H1 (cell line): Measurements from ENCODE around the gene VPS13C. TPM values are rescaled to one million over a fixed set of nuclear protein-coding genes. Genes with fewer than 3 reads are reported as not detected.

Experiments
- CTCF ChIA-PET: fragments of 300-600 bp; sonication (Branson Sonifier 250); formaldehyde crosslinking; loops from one replicate; lab custom pipeline; 2021; ENCODE audit not compliant: partially characterized antibody; lab: Charles Lee
- POLR2A ChIA-PET: fragments of 300-600 bp; sonication (Branson Sonifier 250); formaldehyde crosslinking; loops from one replicate; lab custom pipeline; 2021; ENCODE audit warnings: inconsistent platforms; ENCODE audit not compliant: partially characterized antibody; lab: Charles Lee
- DNase-seq, 2 experiments: peaks; one replicate each; pipeline versions ENCODE4 v3.0.0 to v3.0.0-alpha.2; 2010 to 2022; ENCODE audit warnings: low spot score in 2 of 2, low read depth in 1 of 2, mixed read lengths in 1 of 2
- FAIRE-seq: peaks from 2 replicates; lab custom pipeline; 2011; peaks lifted over from hg19 to GRCh38; lab: Jason Lieb, UNC
- H2AFZ ChIP-seq: 2 replicates; pipeline ENCODE4 v1.8.1; 2012; ENCODE audit warnings: low read length, inconsistent platforms
- H2AK5ac ChIP-seq: 2 replicates; pipeline ENCODE4 v1.6.1; 2013; ENCODE audit warnings: low read depth, low read length
- H2BK120ac ChIP-seq: replicated peaks from 2 replicates; pipeline ENCODE3; 2013; ENCODE audit warnings: low read depth, low read length, inconsistent platforms
- H2BK12ac ChIP-seq: 2 replicates; pipeline ENCODE4 v1.6.1; 2013; ENCODE audit warnings: low read depth, low read length
- H2BK15ac ChIP-seq: 2 replicates; pipeline ENCODE4 v1.6.1; 2013; ENCODE audit warnings: low read length
- H2BK20ac ChIP-seq: 2 replicates; pipeline ENCODE4 v1.6.1; 2013; ENCODE audit warnings: low read length
- H2BK5ac ChIP-seq: 2 replicates; pipeline ENCODE4 v1.6.1; 2013; ENCODE audit warnings: low read depth, low read length
- H3K14ac ChIP-seq: 2 replicates; pipeline ENCODE4 v1.6.1; 2013; ENCODE audit warnings: inconsistent platforms; ENCODE audit not compliant: insufficient read length
- H3K18ac ChIP-seq: 2 replicates; pipeline ENCODE4 v1.6.1; 2013; ENCODE audit warnings: low read length; ENCODE audit errors: extremely low read depth
- H3K23ac ChIP-seq: 2 replicates; pipeline ENCODE4 v1.6.1; 2013; ENCODE audit warnings: inconsistent platforms; ENCODE audit not compliant: insufficient read length
- H3K23me2 ChIP-seq: 2 replicates; pipeline ENCODE4 v1.6.1; 2013; ENCODE audit warnings: low read depth, low read length
- H3K27ac ChIP-seq: 2 replicates; pipeline ENCODE4 v1.6.1; 2011; ENCODE audit warnings: low read depth, low read length, inconsistent platforms
- H3K27me3 ChIP-seq, 4 experiments: replicated peaks in 1 of 4; 1 replicate in 1 of 4; 2 replicates in 3 of 4; pipeline versions ENCODE4 v1.6.1 to v1.8.1; 2011 to 2013; ENCODE audit warnings: low read length in 3 of 4, mild to moderate bottlenecking in 3 of 4, inconsistent platforms in 2 of 4, mixed read lengths in 2 of 4, moderate library complexity in 1 of 4; ENCODE audit not compliant: control insufficient read depth in 3 of 4, insufficient read depth in 3 of 4; ENCODE audit errors: extremely low read depth in 1 of 4
- H3K36me3 ChIP-seq, 4 experiments: 2 replicates each; pipeline versions ENCODE4 v1.6.1 to v1.8.1; 2011 to 2013; ENCODE audit warnings: mild to moderate bottlenecking in 4 of 4, low read length in 3 of 4, moderate library complexity in 2 of 4, control low read depth in 1 of 4, inconsistent platforms in 1 of 4; ENCODE audit not compliant: insufficient read depth in 4 of 4, control insufficient read depth in 2 of 4
- H3K4ac ChIP-seq: replicated peaks from 2 replicates; pipeline ENCODE3; 2013; ENCODE audit warnings: low read length, low read depth, mixed read lengths, inconsistent platforms; ENCODE audit not compliant: insufficient read length
- H3K4me1 ChIP-seq, 4 experiments: replicated peaks in 1 of 4; 1 replicate in 1 of 4; 2 replicates in 3 of 4; pipeline versions ENCODE4 v1.6.1 to v1.8.1; 2011 to 2013; ENCODE audit warnings: low read length in 3 of 4, inconsistent platforms in 2 of 4, mixed read lengths in 1 of 4; ENCODE audit not compliant: insufficient read depth in 4 of 4, control insufficient read depth in 3 of 4
- H3K4me2 ChIP-seq, 2 experiments: 2 replicates each; pipeline versions ENCODE4 v1.6.1 to v1.8.1; 2011 to 2013; ENCODE audit warnings: low read depth in 2 of 2, low read length in 2 of 2, control low read depth in 1 of 2, inconsistent platforms in 1 of 2, mild to moderate bottlenecking in 1 of 2; ENCODE audit not compliant: insufficient read depth in 1 of 2
- H3K4me3 ChIP-seq, 4 experiments: fragments of 200-600, 300-600 bp in 1 of 4; sonication (generic), shearing (Covaris generic), sonication (Bioruptor Twin) in 1 of 4; 2 replicates each; pipeline versions ENCODE4 v1.5.1 to v1.8.1; 2011 to 2016; ENCODE audit warnings: low read length in 4 of 4, low read depth in 3 of 4, control low read depth in 2 of 4, inconsistent platforms in 2 of 4, mild to moderate bottlenecking in 2 of 4, mixed read lengths in 1 of 4, moderate library complexity in 1 of 4; ENCODE audit not compliant: insufficient read depth in 2 of 4; ENCODE audit errors: extremely low read depth in 1 of 4
- H3K56ac ChIP-seq: replicated peaks from 2 replicates; pipeline ENCODE3; 2013; ENCODE audit warnings: low read depth, mild to moderate bottlenecking, mixed read lengths, low read length, inconsistent platforms; ENCODE audit not compliant: insufficient read length
- H3K79me1 ChIP-seq: 2 replicates; pipeline ENCODE4 v1.6.1; 2013; ENCODE audit warnings: low read depth, low read length, control low read depth
- H3K79me2 ChIP-seq, 2 experiments: 2 replicates each; pipeline versions ENCODE4 v1.6.1 to v1.8.1; 2012 to 2013; ENCODE audit warnings: low read length in 2 of 2, mild to moderate bottlenecking in 2 of 2, inconsistent platforms in 1 of 2; ENCODE audit not compliant: insufficient read depth in 2 of 2, control insufficient read depth in 1 of 2
- H3K9ac ChIP-seq, 4 experiments: replicated peaks in 1 of 4; 1 replicate in 1 of 4; 2 replicates in 3 of 4; pipeline versions ENCODE4 v1.6.1 to v1.8.1; 2011 to 2013; ENCODE audit warnings: low read depth in 3 of 4, low read length in 3 of 4, control low read depth in 2 of 4, mild to moderate bottlenecking in 2 of 4, moderate library complexity in 2 of 4, inconsistent platforms in 1 of 4; ENCODE audit errors: extremely low read depth in 1 of 4
- H3K9me3 ChIP-seq, 2 experiments: 2 replicates each; pipeline versions ENCODE4 v1.6.1 to v1.8.1; 2012 to 2013; ENCODE audit warnings: mild to moderate bottlenecking in 2 of 2, moderate library complexity in 2 of 2, control low read depth in 1 of 2, inconsistent platforms in 1 of 2, low read depth in 1 of 2, low read length in 1 of 2, mixed read lengths in 1 of 2; ENCODE audit not compliant: insufficient read depth in 2 of 2
- H4K20me1 ChIP-seq, 2 experiments: replicated peaks in 1 of 2; 2 replicates each; pipeline versions ENCODE3 to v1.8.1; 2011 to 2013; ENCODE audit warnings: inconsistent platforms in 2 of 2, low read length in 2 of 2, mild to moderate bottlenecking in 1 of 2; ENCODE audit not compliant: insufficient read depth in 2 of 2, control insufficient read depth in 1 of 2
- H4K5ac ChIP-seq: 2 replicates; pipeline ENCODE4 v1.6.1; 2013; ENCODE audit warnings: low read length, low read depth, mixed read lengths, inconsistent platforms; ENCODE audit not compliant: insufficient read length
- H4K8ac ChIP-seq: 2 replicates; pipeline ENCODE4 v1.8.0; 2013; ENCODE audit warnings: mild to moderate bottlenecking, moderate library complexity, low read length, inconsistent platforms; ENCODE audit not compliant: insufficient read depth; ENCODE audit errors: extremely low read depth
- H4K91ac ChIP-seq: replicated peaks from 2 replicates; pipeline ENCODE3; 2013; ENCODE audit warnings: low read length, mixed read lengths, inconsistent platforms; ENCODE audit not compliant: insufficient read length
- EP300 ChIP-seq, 2 experiments: IDR thresholded peaks; 1 replicate in 1 of 2; 2 replicates in 1 of 2; pipeline ENCODE4 v1.6.1; 2011 to 2012; ENCODE audit warnings: low read depth in 2 of 2, low read length in 2 of 2, mild to moderate bottlenecking in 2 of 2, borderline replicate concordance in 1 of 2, inconsistent platforms in 1 of 2, moderate library complexity in 1 of 2
- FOSL1 ChIP-seq: IDR thresholded peaks from 2 replicates; pipeline ENCODE4 v1.6.1; 2011; ENCODE audit warnings: mild to moderate bottlenecking, low read depth, low read length, moderate library complexity; ENCODE audit not compliant: insufficient read depth
- HDAC2 ChIP-seq, 2 experiments: fragments of 300-600 bp in 1 of 2; sonication (generic) in 1 of 2; IDR thresholded peaks; 2 replicates each; pipeline ENCODE4 v1.6.1; 2011 to 2012; ENCODE audit warnings: low read depth in 2 of 2, low read length in 2 of 2, mild to moderate bottlenecking in 2 of 2, moderate library complexity in 2 of 2, borderline replicate concordance in 1 of 2, inconsistent platforms in 1 of 2
- HDAC6 ChIP-seq: IDR thresholded peaks from one replicate; pipeline ENCODE4 v1.7.1; 2012; ENCODE audit warnings: low read depth, mild to moderate bottlenecking, inconsistent platforms, low read length, moderate library complexity
- JUND ChIP-seq: IDR thresholded peaks from 2 replicates; pipeline ENCODE4 v1.6.1; 2011; ENCODE audit warnings: mild to moderate bottlenecking, improper control_type of control experiment, low read length
- MAFK ChIP-seq: IDR thresholded peaks from 2 replicates; pipeline ENCODE4 v1.6.1; 2012; ENCODE audit warnings: low read depth, mild to moderate bottlenecking, improper control_type of control experiment, low read length
- NANOG ChIP-seq: IDR thresholded peaks from 2 replicates; pipeline ENCODE4 v1.6.1; 2011; ENCODE audit warnings: low read length, low read depth, mild to moderate bottlenecking, inconsistent platforms; ENCODE audit not compliant: insufficient read depth, poor library complexity, severe bottlenecking
- SIN3A ChIP-seq, 2 experiments: IDR thresholded peaks in 1 of 2; conservative IDR thresholded peaks in 1 of 2; 2 replicates each; pipeline ENCODE4 v1.6.1; 2011 to 2012; ENCODE audit warnings: low read length in 2 of 2, improper control_type of control experiment in 1 of 2, low read depth in 1 of 2, mild to moderate bottlenecking in 1 of 2
- SUZ12 ChIP-seq: fragments of 200-600 bp; sonication (generic); IDR thresholded peaks from 2 replicates; pipeline ENCODE4 v1.6.1; 2012; ENCODE audit warnings: mild to moderate bottlenecking, inconsistent platforms, low read length, moderate library complexity, mixed read lengths
- WGBS, 2 experiments: shearing (Covaris generic) in 1 of 2; methylation state at CpG; one replicate each; pipeline versions ENCODE4 v1.1.6 to v1.1.7; 2013 to 2015; ENCODE audit warnings: low lambda C conversion rate in 2 of 2, mixed read lengths in 2 of 2, inconsistent platforms in 1 of 2, low coverage in 1 of 2, missing lambda C conversion rate in 1 of 2; ENCODE audit not compliant: insufficient replicate concordance in 2 of 2, insufficient coverage in 1 of 2, insufficient read length in 1 of 2; ENCODE audit errors: extremely low coverage in 1 of 2, missing lambda C conversion rate in 1 of 2; 5-methylcytosine and 5-hydroxymethylcytosine counted together
- polyA plus RNA-seq, 7 experiments: library from polyadenylated mRNA; depleted of rRNA in 3 of 7; stranded (reverse) in 5 of 7; unstranded in 2 of 7; fragments of >200 nt in 5 of 7; fragments of 200-250 nt in 2 of 7; gene quantifications; 1 replicate in 5 of 7; 2 replicates in 1 of 7; 4 replicates in 1 of 7; pipeline versions ENCODE4 v1.2.1 to v1.2.3, GENCODE V29; 2011 to 2013; ENCODE audit warnings: missing spikeins in 2 of 7, mixed read lengths in 2 of 7
- total RNA-seq: library from RNA; stranded (reverse); fragmentation: NEBNext Ultra II Directional; extraction: Animal tissue kit (Norgen Biotek cat#: 25700); gene quantifications from 2 replicates; pipeline ENCODE4 v1.2.1, GENCODE V29; 2021
- TF ChIP-seq, protein P1 (sequence below): IDR thresholded peaks from 2 replicates; pipeline ENCODE4 v1.6.1; 2012; ENCODE audit warnings: low read length, inconsistent platforms

The VPS13C gene
- total and polyA plus RNA-seq, 2 of the 8 experiments (the other 6 are each of a cell fraction or from before 2014, with no cell fraction given) = 4.8 to 18.8 TPM

- Histone ChIP-seq H2BK15ac (no peak overlapping the region), H3K23ac (no peak overlapping the region), H3K4ac (no peak overlapping the region), H3K9ac (no peak overlapping the region), H3K79me2 (no peaks in the 10 kb centered on the region), H2AK5ac (no peak overlapping the region), H3K4me2 (no peak overlapping the region), H4K5ac (no peak overlapping the region), H3K79me1 (no peaks in the 10 kb centered on the region), H3K23me2 (no peaks in the 10 kb centered on the region), H2BK20ac (no peak overlapping the region), H2BK12ac (no peak overlapping the region), H4K91ac (no peak overlapping the region), H2BK5ac (no peak overlapping the region), H4K20me1 (no peaks in the 10 kb centered on the region), H2BK120ac (no peak overlapping the region), H4K8ac (no peak overlapping the region), H3K27ac (no peak overlapping the region), H3K36me3 (no peaks in the 10 kb centered on the region), H2AFZ (no peak overlapping the region), H3K9me3 (no peaks in the 10 kb centered on the region), H3K4me1 (no peaks in the 10 kb centered on the region), H3K27me3 (no peaks in the 10 kb centered on the region), H3K14ac (no peak overlapping the region), H3K4me3 (no peak overlapping the region), H3K56ac (no peak overlapping the region), H3K18ac (no peak overlapping the region)
- FAIRE-seq = no peak
- DNase-seq = no peak
- WGBS, 2 experiments = 87% methylated on average over 2 of the region's 2 CpGs; no CpG with 5 or more reads in 1 of the 2 experiments
- POLR2A ChIA-PET = no interaction called here
- CTCF ChIA-PET = interaction anchor here (0.9 kb wide), 1 partner anchor 32 kb away, joined by 3 read pairs; no protein-coding TSS in a partner anchor
- no peak for TF ChIP-seq HDAC2 (IDR thresholded peaks at IDR 0.05; ENCODE audit: borderline replicate concordance in 1 of 2, low read depth in 2 of 2, low read length in 2 of 2)
- TF ChIP-seq HDAC6 = no peak
- no peak for TF ChIP-seq FOSL1
- TF ChIP-seq JUND = no peak
- TF ChIP-seq, protein P1, sequence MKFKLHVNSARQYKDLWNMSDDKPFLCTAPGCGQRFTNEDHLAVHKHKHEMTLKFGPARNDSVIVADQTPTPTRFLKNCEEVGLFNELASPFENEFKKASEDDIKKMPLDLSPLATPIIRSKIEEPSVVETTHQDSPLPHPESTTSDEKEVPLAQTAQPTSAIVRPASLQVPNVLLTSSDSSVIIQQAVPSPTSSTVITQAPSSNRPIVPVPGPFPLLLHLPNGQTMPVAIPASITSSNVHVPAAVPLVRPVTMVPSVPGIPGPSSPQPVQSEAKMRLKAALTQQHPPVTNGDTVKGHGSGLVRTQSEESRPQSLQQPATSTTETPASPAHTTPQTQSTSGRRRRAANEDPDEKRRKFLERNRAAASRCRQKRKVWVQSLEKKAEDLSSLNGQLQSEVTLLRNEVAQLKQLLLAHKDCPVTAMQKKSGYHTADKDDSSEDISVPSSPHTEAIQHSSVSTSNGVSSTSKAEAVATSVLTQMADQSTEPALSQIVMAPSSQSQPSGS = no peak
- no peak for TF ChIP-seq MAFK
- no peak for TF ChIP-seq EP300 (IDR thresholded peaks at IDR 0.05; ENCODE audit: borderline replicate concordance in 1 of 2, low read depth in 2 of 2, low read length in 2 of 2)
- TF ChIP-seq SUZ12 = no peak
- no peak for TF ChIP-seq NANOG
- TF ChIP-seq SIN3A (conservative IDR thresholded peaks at IDR 0.05 in 1 of 2, IDR thresholded peaks at IDR 0.05 in 1 of 2; ENCODE audit: low read depth in 1 of 2, low read length in 2 of 2) = no peak
Observed at GRCh38 chr15:62026487-62027262, 33.6 kb downstream of the VPS13C start.
